H1 (cell line): ENCODE results near the gene SP1. TPM values are rescaled to one million over a fixed set of nuclear protein-coding genes. Genes with fewer than 3 reads are reported as not detected.

Experiments
- CTCF ChIA-PET: fragments of 300-600 bp; sonication (Branson Sonifier 250); formaldehyde crosslinking; loops from one replicate; lab custom pipeline; 2021; ENCODE audit not compliant: partially characterized antibody; lab: Charles Lee
- POLR2A ChIA-PET: fragments of 300-600 bp; sonication (Branson Sonifier 250); formaldehyde crosslinking; loops from one replicate; lab custom pipeline; 2021; ENCODE audit warnings: inconsistent platforms; ENCODE audit not compliant: partially characterized antibody; lab: Charles Lee
- DNase-seq, 2 experiments: peaks; one replicate each; pipeline versions ENCODE4 v3.0.0 to v3.0.0-alpha.2; 2010 to 2022; ENCODE audit warnings: low spot score in 2 of 2, low read depth in 1 of 2, mixed read lengths in 1 of 2
- FAIRE-seq: peaks from 2 replicates; lab custom pipeline; 2011; peaks lifted over from hg19 to GRCh38; lab: Jason Lieb, UNC
- H2AFZ ChIP-seq: 2 replicates; pipeline ENCODE4 v1.8.1; 2012; ENCODE audit warnings: low read length, inconsistent platforms
- H2AK5ac ChIP-seq: 2 replicates; pipeline ENCODE4 v1.6.1; 2013; ENCODE audit warnings: low read depth, low read length
- H2BK120ac ChIP-seq: replicated peaks from 2 replicates; pipeline ENCODE3; 2013; ENCODE audit warnings: low read depth, low read length, inconsistent platforms
- H2BK12ac ChIP-seq: 2 replicates; pipeline ENCODE4 v1.6.1; 2013; ENCODE audit warnings: low read depth, low read length
- H2BK15ac ChIP-seq: 2 replicates; pipeline ENCODE4 v1.6.1; 2013; ENCODE audit warnings: low read length
- H2BK20ac ChIP-seq: 2 replicates; pipeline ENCODE4 v1.6.1; 2013; ENCODE audit warnings: low read length
- H2BK5ac ChIP-seq: 2 replicates; pipeline ENCODE4 v1.6.1; 2013; ENCODE audit warnings: low read depth, low read length
- H3K14ac ChIP-seq: 2 replicates; pipeline ENCODE4 v1.6.1; 2013; ENCODE audit warnings: inconsistent platforms; ENCODE audit not compliant: insufficient read length
- H3K18ac ChIP-seq: 2 replicates; pipeline ENCODE4 v1.6.1; 2013; ENCODE audit warnings: low read length; ENCODE audit errors: extremely low read depth
- H3K23ac ChIP-seq: 2 replicates; pipeline ENCODE4 v1.6.1; 2013; ENCODE audit warnings: inconsistent platforms; ENCODE audit not compliant: insufficient read length
- H3K23me2 ChIP-seq: 2 replicates; pipeline ENCODE4 v1.6.1; 2013; ENCODE audit warnings: low read depth, low read length
- H3K27ac ChIP-seq: 2 replicates; pipeline ENCODE4 v1.6.1; 2011; ENCODE audit warnings: low read depth, low read length, inconsistent platforms
- H3K27me3 ChIP-seq, 4 experiments: replicated peaks in 1 of 4; 1 replicate in 1 of 4; 2 replicates in 3 of 4; pipeline versions ENCODE4 v1.6.1 to v1.8.1; 2011 to 2013; ENCODE audit warnings: low read length in 3 of 4, mild to moderate bottlenecking in 3 of 4, inconsistent platforms in 2 of 4, mixed read lengths in 2 of 4, moderate library complexity in 1 of 4; ENCODE audit not compliant: control insufficient read depth in 3 of 4, insufficient read depth in 3 of 4; ENCODE audit errors: extremely low read depth in 1 of 4
- H3K36me3 ChIP-seq, 4 experiments: 2 replicates each; pipeline versions ENCODE4 v1.6.1 to v1.8.1; 2011 to 2013; ENCODE audit warnings: mild to moderate bottlenecking in 4 of 4, low read length in 3 of 4, moderate library complexity in 2 of 4, control low read depth in 1 of 4, inconsistent platforms in 1 of 4; ENCODE audit not compliant: insufficient read depth in 4 of 4, control insufficient read depth in 2 of 4
- H3K4ac ChIP-seq: replicated peaks from 2 replicates; pipeline ENCODE3; 2013; ENCODE audit warnings: low read length, low read depth, mixed read lengths, inconsistent platforms; ENCODE audit not compliant: insufficient read length
- H3K4me1 ChIP-seq, 4 experiments: replicated peaks in 1 of 4; 1 replicate in 1 of 4; 2 replicates in 3 of 4; pipeline versions ENCODE4 v1.6.1 to v1.8.1; 2011 to 2013; ENCODE audit warnings: low read length in 3 of 4, inconsistent platforms in 2 of 4, mixed read lengths in 1 of 4; ENCODE audit not compliant: insufficient read depth in 4 of 4, control insufficient read depth in 3 of 4
- H3K4me2 ChIP-seq, 2 experiments: 2 replicates each; pipeline versions ENCODE4 v1.6.1 to v1.8.1; 2011 to 2013; ENCODE audit warnings: low read depth in 2 of 2, low read length in 2 of 2, control low read depth in 1 of 2, inconsistent platforms in 1 of 2, mild to moderate bottlenecking in 1 of 2; ENCODE audit not compliant: insufficient read depth in 1 of 2
- H3K4me3 ChIP-seq, 4 experiments: fragments of 200-600, 300-600 bp in 1 of 4; sonication (generic), shearing (Covaris generic), sonication (Bioruptor Twin) in 1 of 4; 2 replicates each; pipeline versions ENCODE4 v1.5.1 to v1.8.1; 2011 to 2016; ENCODE audit warnings: low read length in 4 of 4, low read depth in 3 of 4, control low read depth in 2 of 4, inconsistent platforms in 2 of 4, mild to moderate bottlenecking in 2 of 4, mixed read lengths in 1 of 4, moderate library complexity in 1 of 4; ENCODE audit not compliant: insufficient read depth in 2 of 4; ENCODE audit errors: extremely low read depth in 1 of 4
- H3K56ac ChIP-seq: replicated peaks from 2 replicates; pipeline ENCODE3; 2013; ENCODE audit warnings: low read depth, mild to moderate bottlenecking, mixed read lengths, low read length, inconsistent platforms; ENCODE audit not compliant: insufficient read length
- H3K79me1 ChIP-seq: 2 replicates; pipeline ENCODE4 v1.6.1; 2013; ENCODE audit warnings: low read depth, low read length, control low read depth
- H3K79me2 ChIP-seq, 2 experiments: 2 replicates each; pipeline versions ENCODE4 v1.6.1 to v1.8.1; 2012 to 2013; ENCODE audit warnings: low read length in 2 of 2, mild to moderate bottlenecking in 2 of 2, inconsistent platforms in 1 of 2; ENCODE audit not compliant: insufficient read depth in 2 of 2, control insufficient read depth in 1 of 2
- H3K9ac ChIP-seq, 4 experiments: replicated peaks in 1 of 4; 1 replicate in 1 of 4; 2 replicates in 3 of 4; pipeline versions ENCODE4 v1.6.1 to v1.8.1; 2011 to 2013; ENCODE audit warnings: low read depth in 3 of 4, low read length in 3 of 4, control low read depth in 2 of 4, mild to moderate bottlenecking in 2 of 4, moderate library complexity in 2 of 4, inconsistent platforms in 1 of 4; ENCODE audit errors: extremely low read depth in 1 of 4
- H3K9me3 ChIP-seq, 2 experiments: 2 replicates each; pipeline versions ENCODE4 v1.6.1 to v1.8.1; 2012 to 2013; ENCODE audit warnings: mild to moderate bottlenecking in 2 of 2, moderate library complexity in 2 of 2, control low read depth in 1 of 2, inconsistent platforms in 1 of 2, low read depth in 1 of 2, low read length in 1 of 2, mixed read lengths in 1 of 2; ENCODE audit not compliant: insufficient read depth in 2 of 2
- H4K20me1 ChIP-seq, 2 experiments: replicated peaks in 1 of 2; 2 replicates each; pipeline versions ENCODE3 to v1.8.1; 2011 to 2013; ENCODE audit warnings: inconsistent platforms in 2 of 2, low read length in 2 of 2, mild to moderate bottlenecking in 1 of 2; ENCODE audit not compliant: insufficient read depth in 2 of 2, control insufficient read depth in 1 of 2
- H4K5ac ChIP-seq: 2 replicates; pipeline ENCODE4 v1.6.1; 2013; ENCODE audit warnings: low read length, low read depth, mixed read lengths, inconsistent platforms; ENCODE audit not compliant: insufficient read length
- H4K8ac ChIP-seq: 2 replicates; pipeline ENCODE4 v1.8.0; 2013; ENCODE audit warnings: mild to moderate bottlenecking, moderate library complexity, low read length, inconsistent platforms; ENCODE audit not compliant: insufficient read depth; ENCODE audit errors: extremely low read depth
- H4K91ac ChIP-seq: replicated peaks from 2 replicates; pipeline ENCODE3; 2013; ENCODE audit warnings: low read length, mixed read lengths, inconsistent platforms; ENCODE audit not compliant: insufficient read length
- BCL11A ChIP-seq, 2 experiments: IDR thresholded peaks; one replicate each; pipeline ENCODE4 v1.6.1; 2011; ENCODE audit warnings: low read depth in 2 of 2, low read length in 2 of 2, mild to moderate bottlenecking in 2 of 2
- CREB1 ChIP-seq: IDR thresholded peaks from 2 replicates; pipeline ENCODE4 v1.6.1; 2012; ENCODE audit warnings: inconsistent platforms
- CTBP2 ChIP-seq: IDR thresholded peaks from 2 replicates; pipeline ENCODE4 v1.7.0; 2011; ENCODE audit warnings: borderline replicate concordance, mild to moderate bottlenecking, moderate library complexity, mixed read lengths, low read length; ENCODE audit not compliant: insufficient read depth, insufficient read length
- FOSL1 ChIP-seq: IDR thresholded peaks from 2 replicates; pipeline ENCODE4 v1.6.1; 2011; ENCODE audit warnings: mild to moderate bottlenecking, low read depth, low read length, moderate library complexity; ENCODE audit not compliant: insufficient read depth
- HDAC6 ChIP-seq: IDR thresholded peaks from one replicate; pipeline ENCODE4 v1.7.1; 2012; ENCODE audit warnings: low read depth, mild to moderate bottlenecking, inconsistent platforms, low read length, moderate library complexity
- JUN ChIP-seq: IDR thresholded peaks from 2 replicates; pipeline ENCODE4 v1.6.1; 2011; ENCODE audit warnings: low read depth, mild to moderate bottlenecking, improper control_type of control experiment, low read length
- KDM1A ChIP-seq: fragments of 200-600, 300-600 bp; sonication (generic); IDR thresholded peaks from 2 replicates; pipeline ENCODE4 v1.7.1; 2016; ENCODE audit warnings: mild to moderate bottlenecking, low read length, borderline replicate concordance
- KDM5A ChIP-seq: fragments of 200-600 bp; IDR thresholded peaks from 2 replicates; pipeline ENCODE4 v1.7.1; 2012; ENCODE audit warnings: mild to moderate bottlenecking, low read length, inconsistent platforms, mixed read lengths
- PHF8 ChIP-seq: fragments of 200-600 bp; sonication (generic); conservative IDR thresholded peaks from 2 replicates; pipeline ENCODE4 v1.7.1; 2012; ENCODE audit warnings: low read depth, mild to moderate bottlenecking, inconsistent platforms, low read length, moderate library complexity
- POLR2A ChIP-seq, 2 experiments: IDR thresholded peaks; 1 replicate in 1 of 2; 2 replicates in 1 of 2; pipeline ENCODE4 v1.6.1; 2011; ENCODE audit warnings: low read depth in 2 of 2, low read length in 2 of 2, mild to moderate bottlenecking in 2 of 2; ENCODE audit errors: control extremely low read depth in 1 of 2
- RFX5 ChIP-seq: IDR thresholded peaks from 2 replicates; pipeline ENCODE4 v1.6.1; 2011; ENCODE audit warnings: low read depth, low read length, improper control_type of control experiment, borderline replicate concordance
- SIRT6 ChIP-seq: IDR thresholded peaks from one replicate; pipeline ENCODE4 v1.7.1; 2012; ENCODE audit warnings: low read length, inconsistent platforms
- SP1 ChIP-seq: IDR thresholded peaks from 2 replicates; pipeline ENCODE4 v1.6.1; 2011; ENCODE audit warnings: low read depth, low read length
- SRF ChIP-seq: IDR thresholded peaks from 2 replicates; pipeline ENCODE4 v1.6.1; 2011; ENCODE audit warnings: mild to moderate bottlenecking, low read depth, low read length, moderate library complexity
- TBP ChIP-seq: IDR thresholded peaks from 2 replicates; pipeline ENCODE4 v1.6.1; 2011; ENCODE audit warnings: low read depth, low read length, improper control_type of control experiment
- WGBS, 2 experiments: shearing (Covaris generic) in 1 of 2; methylation state at CpG; one replicate each; pipeline versions ENCODE4 v1.1.6 to v1.1.7; 2013 to 2015; ENCODE audit warnings: low lambda C conversion rate in 2 of 2, mixed read lengths in 2 of 2, inconsistent platforms in 1 of 2, low coverage in 1 of 2, missing lambda C conversion rate in 1 of 2; ENCODE audit not compliant: insufficient replicate concordance in 2 of 2, insufficient coverage in 1 of 2, insufficient read length in 1 of 2; ENCODE audit errors: extremely low coverage in 1 of 2, missing lambda C conversion rate in 1 of 2; 5-methylcytosine and 5-hydroxymethylcytosine counted together
- polyA plus RNA-seq, 7 experiments: library from polyadenylated mRNA; depleted of rRNA in 3 of 7; stranded (reverse) in 5 of 7; unstranded in 2 of 7; fragments of >200 nt in 5 of 7; fragments of 200-250 nt in 2 of 7; gene quantifications; 1 replicate in 5 of 7; 2 replicates in 1 of 7; 4 replicates in 1 of 7; pipeline versions ENCODE4 v1.2.1 to v1.2.3, GENCODE V29; 2011 to 2013; ENCODE audit warnings: missing spikeins in 2 of 7, mixed read lengths in 2 of 7
- total RNA-seq: library from RNA; stranded (reverse); fragmentation: NEBNext Ultra II Directional; extraction: Animal tissue kit (Norgen Biotek cat#: 25700); gene quantifications from 2 replicates; pipeline ENCODE4 v1.2.1, GENCODE V29; 2021

SP1 gene
- total and polyA plus RNA-seq, 2 of the 8 experiments (the other 6 are each of a cell fraction or from before 2014, with no cell fraction given), result 50.7 to 75.2 TPM

GRCh38 chr12:53410951-53411350, 31.0 kb downstream of the SP1 start:
- no peak overlapping the region for H2BK12ac ChIP-seq
- no peak overlapping the region for H3K14ac ChIP-seq
- WGBS, 2 experiments, result 95% methylated on average over 5 of the region's 5 CpGs; no CpG with 5 or more reads in 1 of the 2 experiments
- H2BK120ac ChIP-seq, result no peak overlapping the region
- FAIRE-seq (no peak), DNase-seq (no peak)
- H3K23ac ChIP-seq, result no peak overlapping the region
- no peak overlapping the region for H3K9ac ChIP-seq
- H2BK15ac ChIP-seq, result no peak overlapping the region
- H2BK20ac ChIP-seq, result no peak overlapping the region
- H4K8ac ChIP-seq, result no peak overlapping the region
- no peaks in the 10 kb centered on the region for H3K27me3 ChIP-seq
- no peaks in the 10 kb centered on the region for H3K23me2 ChIP-seq
- no peak overlapping the region for H3K27ac ChIP-seq
- no peak overlapping the region for H4K91ac ChIP-seq
- H2AK5ac ChIP-seq, result no peak overlapping the region
- H3K4me1 ChIP-seq, result no peaks in the 10 kb centered on the region; a peak in 1 of 7 replicates
- peaks cover 4 to 53% (median 34%) of the 10 kb centered on the region in 4 experiments; a peak in 7 of 8 replicates for H3K36me3 ChIP-seq
- no peak overlapping the region for H4K5ac ChIP-seq
- no peak overlapping the region for H3K4ac ChIP-seq
- H3K56ac ChIP-seq, result no peak overlapping the region
- H3K9me3 ChIP-seq, result no peaks in the 10 kb centered on the region
- H2BK5ac ChIP-seq, result no peak overlapping the region
- H3K4me3 ChIP-seq, result no peak overlapping the region
- peaks cover 2 to 7% of the 10 kb centered on the region in 2 experiments for H4K20me1 ChIP-seq
- no peaks in the 10 kb centered on the region for H3K79me2 ChIP-seq
- no peak overlapping the region for H3K4me2 ChIP-seq
- CTCF ChIA-PET, result interaction anchor here (0.9 to 2.6 kb wide), 4 partner anchors 10 to 90 kb away, joined by 3 to 13 read pairs (median 4); partner anchors contain the start of gene AAAS
- no peak overlapping the region for H3K18ac ChIP-seq
- POLR2A ChIA-PET, result interaction anchor here (0.6 to 1.6 kb wide), 5 partner anchors 15 to 72 kb away, joined by 3 to 4 read pairs (median 3); no protein-coding TSS in a partner anchor
- H2AFZ ChIP-seq, result no peak overlapping the region
- H3K79me1 ChIP-seq, result no peaks in the 10 kb centered on the region
- TF ChIP-seq KDM1A (no peak), BCL11A (IDR thresholded peaks at IDR 0.05; ENCODE audit: low read depth in 2 of 2, low read length in 2 of 2) (no peak), FOSL1 (no peak), PHF8 (no peak), TBP (no peak), JUN (no peak), CREB1 (no peak), HDAC6 (no peak), POLR2A (IDR thresholded peaks at IDR 0.05; ENCODE audit: control extremely low read depth in 1 of 2, low read depth in 2 of 2, low read length in 2 of 2) (no peak), SIRT6 (no peak), CTBP2 (no peak), SP1 (no peak), RFX5 (no peak), SRF (no peak), KDM5A (no peak)
